ENCODE measurements around the gene TMEM79. TPM values are rescaled to one million over a fixed set of nuclear protein-coding genes. Genes with fewer than 3 reads are reported as not detected.

TMEM79 gene
- total RNA-seq, 4 donors from 2014 or later, result 2.0 to 13.1 (median 3.9) TPM

GRCh38 chr1:156241926-156242325 is 42.2 kb upstream of the TMEM79 start, which contains the start of gene BGLAP:
BGLAP (plus strand) TSS chr1:156242184; CDS start chr1:156242232, 48 bp downstream.
- Histone ChIP-seq H3K27ac (no peak within 1 kb of the TSS), H3K36me3 (peaks cover 0 to 12% (median under 1%) of the 10 kb centered on the region in 4 donors), H3K9me3 (no peaks in the 10 kb centered on the region), H3K4me1 (peaks cover 10 to 20% (median 15%) of the 10 kb centered on the region in 4 donors), H3K4me3 (no peak within 1 kb of the TSS), H3K27me3 (peaks cover 29% of the 10 kb centered on the region)
- 91 to 98% methylated on average over 4 to 7 of the region's 14 CpGs for WGBS, 2 donors (ENCODE audit: low coverage in 1 of 2)
- in situ Hi-C loops (cut with MboI; ENCODE audit: low pct_ligation_motif_present in 1 of 4, low pct_unique_long_range_greater_than_20kb in 1 of 4, low sequenced_read_pairs in 3 of 4) (no loop called here), intact Hi-C loops (cut with DNase I; ENCODE audit: low total_unique reads) (no loop called here)
- no peak for DNase-seq
- TF ChIP-seq POLR2A (IDR thresholded peaks at IDR 0.05), result no peak
- TF ChIP-seq EP300 (IDR thresholded peaks at IDR 0.05; ENCODE audit: low read depth), result no peak
- no peak for TF ChIP-seq POLR2AphosphoS5 (IDR thresholded peaks at IDR 0.05)
- TF ChIP-seq, protein P1, sequence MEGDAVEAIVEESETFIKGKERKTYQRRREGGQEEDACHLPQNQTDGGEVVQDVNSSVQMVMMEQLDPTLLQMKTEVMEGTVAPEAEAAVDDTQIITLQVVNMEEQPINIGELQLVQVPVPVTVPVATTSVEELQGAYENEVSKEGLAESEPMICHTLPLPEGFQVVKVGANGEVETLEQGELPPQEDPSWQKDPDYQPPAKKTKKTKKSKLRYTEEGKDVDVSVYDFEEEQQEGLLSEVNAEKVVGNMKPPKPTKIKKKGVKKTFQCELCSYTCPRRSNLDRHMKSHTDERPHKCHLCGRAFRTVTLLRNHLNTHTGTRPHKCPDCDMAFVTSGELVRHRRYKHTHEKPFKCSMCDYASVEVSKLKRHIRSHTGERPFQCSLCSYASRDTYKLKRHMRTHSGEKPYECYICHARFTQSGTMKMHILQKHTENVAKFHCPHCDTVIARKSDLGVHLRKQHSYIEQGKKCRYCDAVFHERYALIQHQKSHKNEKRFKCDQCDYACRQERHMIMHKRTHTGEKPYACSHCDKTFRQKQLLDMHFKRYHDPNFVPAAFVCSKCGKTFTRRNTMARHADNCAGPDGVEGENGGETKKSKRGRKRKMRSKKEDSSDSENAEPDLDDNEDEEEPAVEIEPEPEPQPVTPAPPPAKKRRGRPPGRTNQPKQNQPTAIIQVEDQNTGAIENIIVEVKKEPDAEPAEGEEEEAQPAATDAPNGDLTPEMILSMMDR (IDR thresholded peaks at IDR 0.05), result no peak

GRCh38 chr1:156242738-156243137 is 41.4 kb upstream of the TMEM79 start:
- WGBS, 2 donors (ENCODE audit: low coverage in 1 of 2), result 79% methylated on average over 10 of the region's 10 CpGs; no CpG with 5 or more reads in 1 of the 2 donors
- intact Hi-C loops (cut with DNase I; ENCODE audit: low total_unique reads), result no loop called here
- Histone ChIP-seq H3K4me3 (no peak overlapping the region), H3K9me3 (no peaks in the 10 kb centered on the region), H3K27me3 (peaks cover 32% of the 10 kb centered on the region), H3K36me3 (peaks cover 0 to 12% (median 0%) of the 10 kb centered on the region in 4 donors), H3K4me1 (peaks cover 10 to 22% (median 21%) of the 10 kb centered on the region in 4 donors), H3K27ac (no peak overlapping the region)
- in situ Hi-C loops (cut with MboI; ENCODE audit: low pct_ligation_motif_present in 1 of 4, low pct_unique_long_range_greater_than_20kb in 1 of 4, low sequenced_read_pairs in 3 of 4), result no loop called here
- TF ChIP-seq EP300 (IDR thresholded peaks at IDR 0.05; ENCODE audit: low read depth), result no peak
- no peak for TF ChIP-seq POLR2A (IDR thresholded peaks at IDR 0.05)
- TF ChIP-seq POLR2AphosphoS5 (IDR thresholded peaks at IDR 0.05), result no peak
- TF ChIP-seq, protein P1 (IDR thresholded peaks at IDR 0.05), result no peak
- no peak for DNase-seq

GRCh38 chr1:156244126-156244525 is 40.0 kb upstream of the TMEM79 start:
- Histone ChIP-seq H3K4me1 (peaks cover 10 to 24% (median 21%) of the 10 kb centered on the region in 4 donors), H3K9me3 (no peaks in the 10 kb centered on the region), H3K4me3 (no peak overlapping the region), H3K27ac (no peak overlapping the region), H3K27me3 (peaks cover 32% of the 10 kb centered on the region), H3K36me3 (peaks cover 0 to 4% (median 0%) of the 10 kb centered on the region in 4 donors)
- intact Hi-C loops (cut with DNase I; ENCODE audit: low total_unique reads), result no loop called here
- TF ChIP-seq, protein P1 (IDR thresholded peaks at IDR 0.05), result no peak
- no peak for TF ChIP-seq POLR2A (IDR thresholded peaks at IDR 0.05)
- TF ChIP-seq POLR2AphosphoS5 (IDR thresholded peaks at IDR 0.05), result no peak
- DNase-seq, result no peak
- in situ Hi-C loops (cut with MboI; ENCODE audit: low pct_ligation_motif_present in 1 of 4, low pct_unique_long_range_greater_than_20kb in 1 of 4, low sequenced_read_pairs in 3 of 4), result no loop called here
- WGBS, 2 donors (ENCODE audit: low coverage in 1 of 2), result 94% methylated on average over 2 of the region's 2 CpGs; no CpG with 5 or more reads in 1 of the 2 donors

GRCh38 chr1:156244712-156245111 is 39.4 kb upstream of the TMEM79 start:
- Histone ChIP-seq H3K4me3 (no peak overlapping the region), H3K36me3 (peaks cover 0 to 4% (median 0%) of the 10 kb centered on the region in 4 donors), H3K9me3 (no peaks in the 10 kb centered on the region), H3K27ac (no peak overlapping the region), H3K4me1 (peaks cover 10 to 24% (median 21%) of the 10 kb centered on the region in 4 donors), H3K27me3 (peaks cover 32% of the 10 kb centered on the region)
- intact Hi-C loops (cut with DNase I; ENCODE audit: low total_unique reads), result no loop called here
- 77% methylated on average over 17 of the region's 17 CpGs; no CpG with 5 or more reads in 1 of the 2 donors for WGBS, 2 donors (ENCODE audit: low coverage in 1 of 2)
- in situ Hi-C loops (cut with MboI; ENCODE audit: low pct_ligation_motif_present in 1 of 4, low pct_unique_long_range_greater_than_20kb in 1 of 4, low sequenced_read_pairs in 3 of 4), result no loop called here
- no peak for DNase-seq
- TF ChIP-seq, protein P1 (IDR thresholded peaks at IDR 0.05), result no peak
- TF ChIP-seq EP300 (IDR thresholded peaks at IDR 0.05; ENCODE audit: low read depth), result no peak
- TF ChIP-seq POLR2AphosphoS5 (IDR thresholded peaks at IDR 0.05), result no peak
- TF ChIP-seq POLR2A (IDR thresholded peaks at IDR 0.05), result no peak
